Measurements from ENCODE around the gene GABRB1.

GABRB1 gene

GRCh38 chr4:47215759-47216158, 184.4 kb downstream of the GABRB1 start:
- Histone ChIP-seq H3K4me1 (ENCODE audit: control insufficient read depth in 1 of 2, insufficient read depth in 1 of 2, low read depth in 1 of 2, low read length in 1 of 2) (no peaks in the 10 kb centered on the region), H3K9me3 (no peaks in the 10 kb centered on the region), H3K27me3 (no peaks in the 10 kb centered on the region), H3K4me3 (ENCODE audit: low read depth in 1 of 2, low read length in 1 of 2) (no peak overlapping the region), H3K36me3 (no peaks in the 10 kb centered on the region), H3K27ac (no peak overlapping the region)
- TF ChIP-seq, protein P1, sequence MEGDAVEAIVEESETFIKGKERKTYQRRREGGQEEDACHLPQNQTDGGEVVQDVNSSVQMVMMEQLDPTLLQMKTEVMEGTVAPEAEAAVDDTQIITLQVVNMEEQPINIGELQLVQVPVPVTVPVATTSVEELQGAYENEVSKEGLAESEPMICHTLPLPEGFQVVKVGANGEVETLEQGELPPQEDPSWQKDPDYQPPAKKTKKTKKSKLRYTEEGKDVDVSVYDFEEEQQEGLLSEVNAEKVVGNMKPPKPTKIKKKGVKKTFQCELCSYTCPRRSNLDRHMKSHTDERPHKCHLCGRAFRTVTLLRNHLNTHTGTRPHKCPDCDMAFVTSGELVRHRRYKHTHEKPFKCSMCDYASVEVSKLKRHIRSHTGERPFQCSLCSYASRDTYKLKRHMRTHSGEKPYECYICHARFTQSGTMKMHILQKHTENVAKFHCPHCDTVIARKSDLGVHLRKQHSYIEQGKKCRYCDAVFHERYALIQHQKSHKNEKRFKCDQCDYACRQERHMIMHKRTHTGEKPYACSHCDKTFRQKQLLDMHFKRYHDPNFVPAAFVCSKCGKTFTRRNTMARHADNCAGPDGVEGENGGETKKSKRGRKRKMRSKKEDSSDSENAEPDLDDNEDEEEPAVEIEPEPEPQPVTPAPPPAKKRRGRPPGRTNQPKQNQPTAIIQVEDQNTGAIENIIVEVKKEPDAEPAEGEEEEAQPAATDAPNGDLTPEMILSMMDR (IDR thresholded peaks at IDR 0.05): no peak

GRCh38 chr4:47217291-47217690, 185.9 kb downstream of the GABRB1 start:
- Histone ChIP-seq H3K36me3 (no peaks in the 10 kb centered on the region), H3K4me3 (ENCODE audit: low read depth in 1 of 2, low read length in 1 of 2) (no peak overlapping the region), H3K4me1 (ENCODE audit: control insufficient read depth in 1 of 2, insufficient read depth in 1 of 2, low read depth in 1 of 2, low read length in 1 of 2) (no peaks in the 10 kb centered on the region), H3K27ac (no peak overlapping the region), H3K9me3 (no peaks in the 10 kb centered on the region), H3K27me3 (no peaks in the 10 kb centered on the region)
- TF ChIP-seq, protein P1 (IDR thresholded peaks at IDR 0.05): no peak

DNA sequence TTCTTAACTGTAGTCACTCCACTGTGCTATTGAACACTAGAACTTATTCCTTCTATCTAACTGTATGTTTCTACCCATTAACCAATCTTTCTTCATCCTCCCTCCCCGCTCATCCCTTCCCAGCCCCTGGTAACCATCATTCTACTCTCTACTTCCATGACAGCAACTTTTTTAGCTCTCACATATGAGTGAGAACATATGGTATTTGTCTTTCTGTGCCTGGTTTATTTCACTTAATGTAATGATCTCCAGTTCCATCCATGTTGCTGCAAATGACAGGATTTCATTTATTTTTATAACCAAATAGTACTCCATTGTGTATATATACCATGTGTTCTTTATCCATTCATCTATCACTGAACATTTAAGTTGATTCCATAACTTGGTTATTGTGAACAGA, 186.5 kb downstream of the GABRB1 start:
- no peaks in the 10 kb centered on the region for H3K9me3 ChIP-seq
- TF ChIP-seq, protein P1 (IDR thresholded peaks at IDR 0.05): no peak
- H3K36me3 ChIP-seq: no peaks in the 10 kb centered on the region
- H3K4me1 ChIP-seq (ENCODE audit: control insufficient read depth in 1 of 2, insufficient read depth in 1 of 2, low read depth in 1 of 2, low read length in 1 of 2): no peaks in the 10 kb centered on the region
- H3K27ac ChIP-seq: no peak overlapping the region
- H3K27me3 ChIP-seq: no peaks in the 10 kb centered on the region
- no peak overlapping the region for H3K4me3 ChIP-seq (ENCODE audit: low read depth in 1 of 2, low read length in 1 of 2)

GRCh38 chr4:47218631-47219030, 187.3 kb downstream of the GABRB1 start:
- Histone ChIP-seq H3K36me3 (no peaks in the 10 kb centered on the region), H3K9me3 (no peaks in the 10 kb centered on the region), H3K27ac (no peak overlapping the region), H3K4me3 (ENCODE audit: low read depth in 1 of 2, low read length in 1 of 2) (no peak overlapping the region), H3K4me1 (ENCODE audit: control insufficient read depth in 1 of 2, insufficient read depth in 1 of 2, low read depth in 1 of 2, low read length in 1 of 2) (no peaks in the 10 kb centered on the region), H3K27me3 (no peaks in the 10 kb centered on the region)
- TF ChIP-seq, protein P1 (IDR thresholded peaks at IDR 0.05): no peak

DNA sequence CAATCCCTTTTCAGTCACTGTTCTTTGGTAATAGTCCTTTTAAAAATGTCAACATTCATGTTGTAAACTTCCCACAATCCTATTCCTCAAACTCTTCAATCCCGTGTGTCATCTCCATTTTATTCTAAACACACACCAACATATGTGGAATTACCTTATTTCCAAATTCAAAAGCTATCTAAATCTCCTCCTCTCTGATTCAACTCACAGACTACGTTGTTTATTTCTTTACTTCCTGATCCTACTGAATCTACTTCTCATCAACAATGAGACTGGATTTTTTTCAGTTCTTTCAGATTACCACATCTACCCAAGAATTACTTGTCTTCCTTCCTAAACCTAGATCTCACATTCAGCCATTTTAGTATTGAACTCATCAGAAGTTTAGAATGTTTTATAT, 188.2 kb downstream of the GABRB1 start:
- H3K27me3 ChIP-seq: no peaks in the 10 kb centered on the region
- no peaks in the 10 kb centered on the region for H3K9me3 ChIP-seq
- H3K4me3 ChIP-seq (ENCODE audit: low read depth in 1 of 2, low read length in 1 of 2): no peak overlapping the region
- TF ChIP-seq, protein P1 (IDR thresholded peaks at IDR 0.05): no peak
- no peak overlapping the region for H3K27ac ChIP-seq
- no peaks in the 10 kb centered on the region for H3K4me1 ChIP-seq (ENCODE audit: control insufficient read depth in 1 of 2, insufficient read depth in 1 of 2, low read depth in 1 of 2, low read length in 1 of 2)
- H3K36me3 ChIP-seq: no peaks in the 10 kb centered on the region

GRCh38 chr4:47221721-47222120, 190.4 kb downstream of the GABRB1 start:
- no peaks in the 10 kb centered on the region for H3K27me3 ChIP-seq
- TF ChIP-seq, protein P1 (IDR thresholded peaks at IDR 0.05): no peak
- H3K9me3 ChIP-seq: no peaks in the 10 kb centered on the region
- no peak overlapping the region for H3K27ac ChIP-seq
- H3K4me3 ChIP-seq (ENCODE audit: low read depth in 1 of 2, low read length in 1 of 2): no peak overlapping the region
- no peaks in the 10 kb centered on the region for H3K36me3 ChIP-seq
- no peaks in the 10 kb centered on the region for H3K4me1 ChIP-seq (ENCODE audit: control insufficient read depth in 1 of 2, insufficient read depth in 1 of 2, low read depth in 1 of 2, low read length in 1 of 2)

Measured in neutrophil (primary cell).